K562 (cell line): ENCODE results near the gene JAM2.

Experiments used
- EZH2 ChIP-seq: IDR thresholded peaks from 2 replicates; pipeline ENCODE4 v1.6.1; 2012; ENCODE audit warnings: low read depth, mild to moderate bottlenecking, inconsistent platforms, low read length, borderline replicate concordance
- FOXM1 ChIP-seq, 2 experiments: fragments of 450-650 bp in 1 of 2; sonication (generic) in 1 of 2; formaldehyde crosslinking in 1 of 2; IDR thresholded peaks; 2 replicates each; pipeline versions ENCODE4 v1.6.1 to v1.9.0; 2017 to 2022; ENCODE audit warnings: low read depth in 2 of 2, mild to moderate bottlenecking in 2 of 2, missing genetic modification reagents in 1 of 2, moderate library complexity in 1 of 2

GRCh38 chr21:25682382-25682781 lies 43.3 kb downstream of the JAM2 start:
- no peak for TF ChIP-seq EZH2
- no peak for TF ChIP-seq FOXM1 (IDR thresholded peaks at IDR 0.05; ENCODE audit: low read depth)
- TF ChIP-seq FOXM1 (CRISPR knock-in tag; IDR thresholded peaks at IDR 0.05; ENCODE audit: low read depth): no peak
